ENCODE results near the gene ZNF385A.

The ZNF385A gene

DNA sequence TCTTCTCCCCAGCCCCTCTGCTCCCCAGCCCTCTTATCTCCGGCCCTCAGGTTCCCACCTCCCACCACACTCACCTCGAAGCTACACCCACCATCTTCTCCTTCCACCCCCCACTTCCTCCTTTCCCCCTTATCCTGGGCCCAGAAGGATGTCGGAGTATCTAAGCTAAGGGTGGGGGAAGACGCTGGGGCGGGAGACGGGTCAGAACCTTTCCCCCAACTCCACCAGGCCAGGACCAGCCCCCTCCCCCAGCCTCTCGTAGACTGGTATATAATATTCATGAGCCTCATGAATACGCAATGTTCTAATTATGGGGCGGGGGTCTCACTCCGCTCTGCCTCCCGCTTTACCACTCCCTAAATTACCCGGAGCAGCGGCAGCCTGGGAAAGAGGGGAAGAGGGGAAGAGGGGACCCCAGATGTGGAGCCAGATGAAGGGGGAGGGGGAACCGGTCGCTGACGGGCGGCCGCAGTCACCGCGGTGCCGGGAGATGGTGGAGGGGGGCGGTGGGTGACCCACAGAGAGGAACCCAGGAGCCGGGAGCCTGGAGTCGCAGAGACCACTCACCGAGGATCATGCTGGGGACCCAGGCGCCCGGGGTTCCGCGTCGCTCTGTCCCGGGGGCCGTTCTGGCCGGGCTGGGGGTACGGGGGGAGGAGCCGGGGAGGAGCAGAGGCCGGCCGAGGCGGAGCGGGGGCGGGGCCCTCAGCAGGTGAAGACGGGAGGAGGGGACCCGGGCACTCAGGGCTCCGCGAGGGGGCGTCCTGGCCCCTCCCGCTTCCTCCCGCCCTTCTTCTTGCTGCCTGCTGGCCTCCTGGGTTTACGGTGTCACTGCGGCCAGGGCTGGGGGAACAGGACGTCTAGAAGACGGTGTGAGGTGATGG is 6.4 kb upstream of the ZNF385A start:
- peak; percentile 52 to 64 for DNase-seq

DNA sequence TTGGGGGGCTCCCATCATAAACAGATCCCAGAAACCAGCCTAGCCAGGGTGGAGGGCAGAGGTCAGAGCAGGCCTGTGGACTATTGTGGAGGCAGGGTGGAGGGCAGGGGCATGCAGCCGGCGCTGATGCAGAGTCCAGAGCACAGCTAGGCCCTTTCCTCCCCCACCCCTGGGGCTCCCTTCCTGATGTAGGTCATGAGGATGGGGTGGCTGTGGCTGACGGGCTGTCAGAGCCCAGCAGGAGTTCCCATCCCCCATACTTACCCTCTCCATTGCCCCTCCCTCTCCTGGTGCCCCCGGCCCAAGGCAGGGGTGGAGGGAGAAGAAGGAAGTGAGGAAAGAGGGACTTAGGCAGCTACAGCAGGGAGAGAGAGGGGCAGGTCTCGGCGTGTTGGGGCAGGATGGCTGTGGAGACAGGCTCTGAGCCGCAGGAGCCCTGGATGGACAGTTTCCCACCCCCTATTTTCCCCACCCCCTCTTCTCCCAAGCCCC is 5.7 kb upstream of the ZNF385A start:
- peak in 1 of 2 experiments; percentile 36 for DNase-seq

DNA sequence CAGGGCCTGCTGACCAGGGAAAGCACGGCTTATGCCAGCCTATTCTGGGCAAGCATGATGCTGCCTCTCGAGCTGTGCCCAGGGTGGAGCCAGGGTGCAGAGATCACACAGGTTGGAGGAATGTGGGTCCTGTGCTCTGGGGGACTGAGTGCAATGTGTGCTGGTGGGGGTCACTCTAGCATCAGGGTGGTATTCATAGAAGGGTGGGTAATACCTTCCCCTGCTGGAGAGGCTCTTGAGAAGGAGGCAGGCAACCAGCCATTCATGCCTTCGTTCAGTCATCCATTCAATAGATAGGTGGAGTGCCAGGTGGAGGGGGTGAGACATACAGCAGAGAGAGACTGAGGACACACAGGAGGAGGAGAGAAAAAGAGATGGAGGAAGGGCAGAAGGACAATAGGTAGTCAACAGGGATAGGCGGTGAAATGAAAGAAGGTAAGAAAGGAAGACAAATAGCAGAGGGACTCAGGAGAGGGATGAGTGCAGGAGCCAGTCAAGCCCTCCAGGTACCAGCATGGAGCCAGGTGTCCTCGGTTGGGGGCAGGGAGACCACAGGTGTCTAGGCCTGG is 5.2 kb upstream of the ZNF385A start:
- DNase-seq, result no peak

DNA sequence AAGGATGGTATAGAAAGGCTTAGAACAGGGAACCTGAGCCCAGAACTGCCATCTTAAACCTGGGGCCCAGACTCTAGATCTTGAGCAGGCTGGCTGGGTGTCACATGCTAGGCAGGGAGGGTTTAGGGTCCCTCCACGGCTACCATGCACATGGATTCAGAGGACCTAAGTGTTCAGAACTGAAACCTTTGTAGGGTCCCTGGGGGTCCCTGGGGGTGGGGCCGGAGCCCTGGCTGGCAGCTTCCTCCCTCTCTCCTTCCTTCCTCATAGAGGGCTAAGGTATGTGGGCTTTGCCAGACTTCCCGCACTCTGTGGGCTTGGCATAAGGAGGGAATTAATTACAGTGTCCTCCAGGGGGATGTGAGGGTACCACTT is 4.6 kb upstream of the ZNF385A start:
- DNase-seq, result no peak

DNA sequence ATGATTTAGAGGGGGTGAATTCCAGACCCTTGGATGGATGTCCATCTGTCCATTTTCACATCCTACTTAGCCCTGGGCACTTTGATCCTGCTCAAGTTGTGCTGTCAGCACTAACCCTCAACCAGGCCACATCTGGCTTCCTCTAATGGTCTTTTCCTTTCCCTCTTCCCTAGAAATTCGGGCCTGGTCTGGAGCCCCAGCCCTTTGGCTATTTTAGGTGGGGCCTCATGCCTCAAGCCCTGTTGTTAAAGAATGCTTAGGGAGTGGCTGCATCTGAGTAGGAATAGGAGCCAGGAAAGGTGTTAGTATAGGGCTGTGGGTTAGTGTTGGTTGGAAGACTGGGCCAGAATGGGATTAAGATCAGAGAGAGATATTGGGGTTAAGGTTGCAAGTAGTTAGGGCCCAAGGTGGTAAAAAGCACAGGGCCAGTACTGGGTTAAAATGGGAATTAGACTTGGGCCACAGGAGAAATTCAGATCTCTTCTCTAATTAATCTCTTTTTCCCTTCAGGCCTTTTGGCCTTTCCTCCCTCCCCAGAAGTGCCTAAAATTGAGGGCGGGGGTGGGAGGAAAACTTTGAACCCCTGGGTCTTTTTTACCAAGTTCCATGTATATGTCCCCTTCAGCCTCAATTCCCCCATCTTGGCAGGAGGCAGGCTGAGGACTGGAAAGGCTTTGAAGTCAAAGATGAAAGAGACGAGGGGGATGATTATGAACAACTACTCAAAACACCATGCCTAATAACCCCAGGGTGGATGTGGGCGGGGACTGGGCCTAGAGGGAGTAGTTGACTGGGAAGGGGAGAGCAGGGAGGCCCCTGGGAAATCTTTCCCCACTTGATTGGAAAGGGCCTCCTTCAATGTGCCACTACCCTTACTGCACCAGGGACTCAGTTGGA is 4.0 kb upstream of the ZNF385A start:
- no peak for DNase-seq

DNA sequence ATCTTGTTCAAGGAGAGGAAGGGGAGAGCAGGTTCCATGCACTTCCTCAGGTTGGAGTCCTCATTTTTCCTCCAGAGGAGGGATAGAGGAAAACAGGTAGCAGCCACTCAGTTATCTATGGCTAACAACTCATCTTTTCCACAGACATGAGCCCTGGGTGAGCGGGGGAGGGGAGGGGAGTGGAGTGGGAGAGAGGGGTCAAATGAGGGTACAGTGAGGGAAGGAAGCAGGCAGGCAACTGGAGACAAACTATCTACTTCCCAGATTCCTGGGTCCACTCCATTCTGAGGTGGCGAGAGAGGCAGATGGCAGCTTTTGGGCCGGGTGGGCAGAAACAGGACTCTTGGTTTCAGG is 2.6 kb upstream of the ZNF385A start:
- no peak for DNase-seq

DNA sequence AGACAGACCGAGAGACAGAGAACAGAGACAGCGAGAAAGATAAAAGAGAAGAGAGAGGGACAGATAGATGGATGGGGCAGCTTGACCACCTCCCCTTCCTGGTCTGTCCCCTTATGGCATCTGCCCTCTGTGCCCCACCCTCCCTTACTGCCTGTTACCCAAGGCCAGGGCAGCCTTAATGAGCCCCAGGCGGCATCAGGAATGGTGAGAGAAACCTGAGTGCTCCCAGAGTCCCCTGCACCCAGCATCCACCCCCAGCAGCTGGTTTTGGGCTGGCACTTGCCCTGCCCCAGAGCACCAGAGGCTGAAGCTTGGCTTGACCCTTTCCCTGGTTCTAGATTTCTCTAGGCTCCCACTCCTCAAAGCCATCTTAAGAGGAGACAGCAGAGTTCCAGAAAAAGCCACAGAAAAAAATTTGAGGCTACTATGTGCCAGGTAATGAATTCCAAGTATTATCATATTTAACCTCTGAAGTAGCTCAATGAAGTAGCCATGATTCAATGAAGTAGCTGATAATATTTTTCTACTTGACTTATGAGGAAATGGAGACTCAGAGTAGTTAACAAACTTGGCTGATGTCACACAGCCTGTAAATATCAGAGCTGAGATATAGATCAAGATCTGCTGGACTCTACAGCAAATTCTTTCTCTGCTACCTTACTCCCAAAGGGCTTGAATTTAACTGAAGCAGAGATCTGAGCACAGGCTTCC is 2.0 kb upstream of the ZNF385A start:
- DNase-seq, result no peak

DNA sequence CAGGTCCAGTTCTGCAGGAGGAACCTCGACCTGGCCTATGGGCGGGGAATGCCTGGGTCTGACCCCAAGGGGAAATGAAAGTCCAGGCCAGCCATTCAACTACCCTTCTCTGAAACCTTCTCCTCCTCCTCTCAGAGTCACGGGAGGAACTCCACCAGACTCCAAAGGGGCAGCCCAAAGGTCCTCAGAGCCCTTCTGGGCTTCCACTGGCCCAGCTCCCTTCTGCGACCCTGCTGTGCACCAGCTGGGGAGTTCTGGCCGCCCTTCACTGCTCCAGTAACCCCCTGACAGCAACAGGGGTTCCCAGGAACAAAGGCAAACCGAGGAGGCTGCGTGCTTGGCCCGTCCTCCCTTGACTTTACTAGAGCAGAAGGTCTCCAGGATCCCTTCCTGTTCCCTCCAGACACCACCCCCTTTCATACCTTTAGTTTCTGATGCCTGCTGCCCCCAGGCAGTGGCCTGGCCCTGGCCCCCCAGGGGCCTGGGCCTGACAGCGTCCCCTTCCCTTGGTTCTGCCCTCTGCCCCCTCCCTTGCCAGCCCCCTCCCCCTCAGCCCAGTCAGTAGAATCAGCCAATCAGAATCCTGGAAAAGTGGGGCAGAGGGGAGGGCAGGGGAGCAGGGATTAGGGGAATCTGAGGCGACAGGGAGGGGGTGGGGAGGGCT is 850 bp upstream of the ZNF385A start:
- DNase-seq, result no peak

DNA sequence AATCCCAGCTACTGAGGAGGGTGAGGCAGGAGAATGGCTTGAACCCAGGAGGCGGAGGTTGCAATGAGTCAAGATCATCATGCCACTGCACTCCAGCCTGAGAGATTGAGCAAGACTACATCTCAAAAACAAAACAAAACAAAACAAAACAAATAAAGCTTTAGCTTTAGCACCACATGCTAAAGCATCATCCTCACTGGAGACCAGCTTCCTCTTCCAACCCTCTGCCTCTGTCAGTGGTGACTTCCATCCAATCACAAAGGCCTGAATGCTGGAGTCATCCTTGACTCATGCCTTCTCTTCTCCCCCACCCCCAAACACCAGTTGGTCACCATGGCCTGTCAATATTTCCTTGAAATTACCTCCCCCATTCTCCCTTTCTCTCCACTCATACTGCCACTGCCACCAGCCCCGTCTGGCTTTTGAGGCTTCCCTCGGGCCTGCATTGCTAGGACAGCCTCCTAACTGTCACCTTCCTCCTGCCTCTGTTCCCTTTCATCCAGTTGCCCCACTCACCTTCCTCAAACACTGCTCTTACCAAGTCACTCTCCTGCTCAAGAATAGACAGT is 1.4 kb downstream of the ZNF385A start:
- peak; percentile 75 to 78 for DNase-seq

DNA sequence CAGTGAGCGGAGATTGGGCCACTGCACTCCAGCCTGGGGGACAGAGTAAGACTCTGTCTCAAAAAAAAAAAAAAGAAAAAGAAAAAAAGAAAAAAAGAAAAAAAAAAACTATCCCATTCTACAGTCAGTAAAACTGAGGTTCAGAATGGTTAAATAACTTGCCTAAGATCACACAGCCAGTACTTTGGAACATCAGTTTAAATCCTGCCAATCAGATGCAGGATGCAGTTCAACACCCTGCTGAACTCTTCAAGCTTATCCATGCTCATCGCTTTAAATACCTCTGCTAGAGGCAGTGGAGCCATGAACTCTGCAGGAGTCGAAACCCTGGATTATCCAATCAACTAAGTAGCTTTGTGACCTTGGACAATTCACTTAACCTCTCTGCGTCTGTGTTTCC is 3.4 kb downstream of the ZNF385A start:
- no peak for DNase-seq

DNA sequence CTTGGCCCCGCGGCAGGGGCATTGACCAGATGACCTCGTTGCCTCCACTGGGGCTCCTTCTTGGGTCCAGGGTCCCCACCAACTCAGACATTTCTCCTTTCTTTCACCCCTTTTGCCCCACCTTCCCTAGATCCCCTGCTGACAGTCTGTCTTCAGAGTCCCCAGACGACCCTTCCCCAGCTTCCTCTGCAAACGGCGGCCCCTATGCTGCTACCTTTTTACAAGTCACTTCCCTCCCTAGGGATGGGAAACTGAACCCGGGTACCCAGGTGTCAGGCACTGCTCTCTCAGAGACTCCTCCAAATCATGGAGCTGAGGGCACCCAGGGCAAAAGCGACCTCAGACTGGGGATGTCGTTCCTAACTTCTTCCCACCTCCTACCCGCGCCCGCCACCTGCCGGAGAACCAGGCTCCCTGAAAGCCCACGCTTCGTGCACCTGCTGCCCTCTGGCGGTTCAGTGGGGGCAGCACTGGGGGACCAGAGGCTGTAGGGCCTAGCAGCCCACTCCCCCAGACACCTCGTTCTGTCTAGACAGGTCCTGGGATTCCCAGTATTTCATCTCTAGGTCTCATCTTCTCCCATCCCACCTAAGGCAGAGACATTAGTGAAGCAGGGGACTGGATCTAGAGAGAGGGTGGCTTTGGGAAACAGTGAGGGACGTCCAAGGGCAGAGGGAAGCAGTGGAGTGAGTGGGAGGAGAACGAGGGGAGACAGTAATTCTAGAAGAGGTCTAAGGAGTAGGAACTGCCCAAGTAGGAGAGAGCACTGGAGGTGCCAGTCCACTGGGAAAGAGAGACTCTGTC is 4.9 kb downstream of the ZNF385A start:
- DNase-seq, result peak; percentile 83 to 90

DNA sequence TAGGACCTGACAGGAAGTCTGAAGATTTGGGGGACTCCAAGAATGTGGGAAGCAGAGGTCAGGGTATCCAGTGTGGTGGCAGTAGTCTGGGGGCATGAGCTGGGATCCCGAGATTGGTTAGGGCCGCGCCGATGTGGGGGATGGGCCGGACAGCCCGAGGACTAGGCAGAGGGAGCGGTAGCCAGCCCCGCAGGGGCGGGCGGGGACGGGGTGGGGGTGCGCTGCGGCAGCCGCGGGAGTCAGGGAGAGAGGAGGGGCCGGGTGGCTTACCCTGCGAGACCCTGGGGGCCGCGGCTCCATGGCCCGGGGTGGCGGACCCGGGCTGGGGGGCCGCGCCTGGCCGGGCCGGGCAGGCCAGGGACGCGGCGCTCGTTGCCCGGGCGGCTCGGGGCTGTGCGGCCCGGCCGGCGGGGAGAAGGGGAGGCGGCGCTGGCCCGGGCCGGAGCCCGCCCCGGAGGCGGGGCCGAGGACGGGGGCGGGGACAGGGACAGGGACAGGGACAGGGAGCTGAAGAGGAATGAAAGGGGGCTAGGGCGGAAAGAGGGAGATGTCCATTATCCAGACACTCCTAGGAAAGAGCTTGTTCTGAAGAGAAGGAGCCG is 5.6 kb downstream of the ZNF385A start:
- DNase-seq, result no peak

DNA sequence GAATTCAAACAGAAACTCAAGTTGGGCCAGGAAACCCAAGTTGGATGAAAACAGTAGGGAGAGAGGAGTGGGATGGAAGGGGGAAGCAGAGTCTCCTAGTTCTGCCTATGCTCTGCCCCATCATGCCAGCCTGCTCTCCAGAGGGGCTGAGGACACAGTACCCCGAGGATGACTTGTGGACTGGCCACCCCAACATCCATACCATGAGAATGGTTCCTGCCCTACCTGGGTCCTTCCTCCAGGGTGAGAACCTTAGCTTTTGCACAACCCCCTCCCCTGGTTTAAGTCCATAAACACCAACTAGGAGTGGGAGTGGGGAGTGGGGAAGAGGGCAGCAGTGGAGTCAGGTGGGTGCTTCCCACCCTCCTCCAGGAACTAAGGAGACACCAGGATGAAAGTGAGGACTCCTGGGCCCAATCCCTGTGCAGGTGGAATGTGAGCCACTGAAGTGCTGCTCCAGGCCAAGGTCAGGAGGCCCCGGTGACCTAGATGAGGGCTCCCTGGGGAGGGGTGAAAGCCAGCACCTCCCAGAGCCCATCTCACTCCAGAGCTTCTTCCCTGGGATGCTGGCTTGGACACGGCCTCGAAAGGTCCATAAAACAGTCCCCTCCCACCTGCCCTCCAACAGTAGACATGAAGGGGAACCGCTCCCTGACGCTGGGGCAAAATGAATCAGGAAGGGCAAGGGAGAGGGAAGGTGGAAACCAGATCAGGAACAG is 6.6 kb downstream of the ZNF385A start:
- DNase-seq, result no peak

DNA sequence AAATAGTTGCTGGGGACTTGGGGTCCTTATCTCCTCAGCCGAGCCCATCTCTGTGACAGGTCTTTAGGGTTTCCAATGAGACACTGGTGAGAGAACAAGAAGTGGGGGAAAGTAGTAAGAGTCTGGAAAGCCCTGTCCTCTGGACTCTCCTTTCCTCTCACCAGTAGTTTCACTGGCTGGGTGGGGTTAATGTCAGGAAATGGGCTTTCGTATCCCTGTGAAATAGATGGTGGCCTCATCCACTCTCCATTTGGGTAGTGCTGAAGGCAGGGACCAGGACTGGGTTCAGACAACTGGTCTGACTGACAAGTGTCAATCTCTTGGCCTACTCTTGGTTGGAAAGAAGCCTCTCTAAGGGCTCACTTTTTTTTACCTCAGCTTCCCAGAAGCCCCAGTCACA is 7.5 kb downstream of the ZNF385A start:
- DNase-seq, result no peak

DNA sequence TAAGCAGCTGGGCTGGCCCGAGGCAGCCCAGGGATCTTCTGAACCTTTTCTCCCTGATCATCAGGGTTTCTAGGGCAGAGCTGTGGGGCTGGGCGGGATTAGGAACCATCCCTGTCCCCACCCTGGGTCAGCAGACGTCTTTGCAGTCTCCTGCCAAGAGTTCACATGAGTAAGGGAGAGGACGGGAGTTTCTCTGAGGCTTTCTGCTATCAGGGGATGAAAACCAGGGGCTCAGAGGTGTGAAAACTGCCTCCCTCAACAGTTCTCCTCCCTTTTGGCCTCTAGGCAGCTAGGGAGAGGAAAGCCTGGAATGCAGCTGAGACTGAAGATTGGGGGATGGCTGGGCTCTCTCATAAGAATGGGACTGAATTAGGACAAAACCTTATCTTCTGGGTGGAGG is 7.9 kb downstream of the ZNF385A start:
- DNase-seq, result no peak

DNA sequence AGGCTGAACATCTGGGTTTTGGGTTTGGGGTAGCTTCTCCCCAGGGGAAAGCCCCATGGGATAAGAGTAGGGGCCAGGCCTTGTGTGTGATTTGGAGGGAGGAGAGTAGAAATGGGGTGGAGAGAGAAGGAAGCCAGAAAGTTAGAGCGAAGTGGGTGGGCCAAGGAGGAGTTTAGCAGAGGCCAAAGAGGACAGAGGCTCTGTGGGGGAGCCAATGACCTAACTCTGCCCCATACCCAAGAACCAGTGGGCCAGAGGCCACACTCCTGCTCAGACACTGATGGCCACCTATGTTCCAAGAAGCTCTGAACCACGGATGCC is 9.3 kb downstream of the ZNF385A start:
- no peak for DNase-seq

DNA sequence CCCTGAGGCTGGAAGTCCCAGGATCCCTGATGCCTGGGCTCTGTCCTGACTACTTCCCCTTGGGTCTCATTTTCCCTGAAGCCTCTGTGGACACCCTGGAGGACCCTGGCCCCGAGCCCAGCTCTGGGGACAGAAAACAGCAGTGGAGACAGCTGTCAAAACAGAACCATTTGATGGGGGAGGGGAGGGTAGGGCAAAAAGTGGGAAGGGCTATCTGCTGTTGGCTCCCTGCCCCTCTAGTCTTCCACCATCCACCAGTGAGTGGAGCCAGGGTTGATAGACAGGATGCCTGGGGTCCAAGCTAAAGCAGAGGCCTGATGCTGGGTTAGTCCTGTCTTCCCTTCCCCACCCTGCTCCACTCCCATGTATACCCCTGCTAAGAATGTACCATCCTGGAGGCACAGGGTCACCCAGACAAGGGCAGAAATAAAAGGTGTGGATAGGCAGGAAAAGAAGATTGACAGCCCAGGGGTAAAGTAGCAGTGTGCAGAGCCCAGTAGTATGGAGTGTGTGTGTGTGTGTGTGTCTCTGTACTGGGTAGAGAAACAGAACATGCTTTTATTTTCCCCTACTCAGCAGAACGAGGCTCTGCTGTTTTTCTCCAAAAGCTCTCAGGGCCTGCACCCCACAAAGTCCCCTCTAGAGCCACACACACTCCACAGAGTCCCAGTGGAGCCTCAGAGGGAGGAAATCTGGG is 9.8 kb downstream of the ZNF385A start:
- DNase-seq, result no peak

DNA sequence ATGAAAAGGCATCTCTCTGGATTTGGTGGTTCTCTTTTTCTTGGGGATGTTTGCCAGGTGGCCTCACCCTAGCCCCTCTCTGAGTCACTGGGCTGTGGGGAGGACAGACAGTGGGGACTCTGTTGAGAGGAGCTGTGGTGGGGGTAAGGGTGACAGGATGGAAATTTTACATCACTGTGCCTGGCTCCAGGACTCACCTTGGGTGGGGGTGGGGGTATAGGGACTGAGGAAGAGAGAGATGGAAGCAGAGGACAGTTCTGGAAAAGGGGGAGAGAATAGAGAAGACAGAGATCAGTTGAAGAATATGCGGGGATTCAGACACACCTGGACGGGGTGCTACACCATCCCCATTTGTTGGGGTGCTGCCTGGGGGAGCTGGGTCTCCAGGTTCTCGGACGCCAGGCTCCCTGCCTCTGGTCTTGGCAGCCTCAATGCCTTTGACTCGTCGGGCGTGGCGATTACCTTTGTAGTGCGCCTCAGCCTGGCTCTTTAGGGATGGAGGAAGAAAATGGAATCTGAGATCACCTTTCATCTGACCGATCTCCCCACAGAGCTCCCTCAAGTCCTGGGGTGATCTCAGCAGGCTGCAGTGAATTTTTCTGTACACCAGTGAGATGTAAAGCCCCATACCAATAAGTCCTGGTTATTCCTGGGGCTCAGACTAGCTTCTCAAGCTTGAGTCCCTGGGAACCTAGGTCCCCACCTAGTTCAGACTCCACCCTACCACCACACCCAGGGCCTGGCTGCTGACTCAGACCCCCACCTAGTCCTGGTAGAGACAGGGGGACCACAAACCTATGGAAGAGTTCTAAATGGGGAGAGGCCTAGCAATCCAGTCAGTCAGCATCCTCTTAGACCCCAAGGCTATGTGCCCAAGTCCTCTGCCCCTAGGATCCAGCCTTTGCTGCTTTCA is 10.6 kb downstream of the ZNF385A start:
- no peak for DNase-seq
